GM21529 (cell line): ENCODE measurements around the gene ITPRIP.

Experiments used
- ATAC-seq: cut with Tn5 transposase; IDR thresholded peaks from one replicate; pipeline ENCODE4 v1.9.1; 2021; ENCODE audit not compliant: unreplicated experiment

Gene ITPRIP

GRCh38 chr10:104342941-104343411 is 4.7 kb upstream of the ITPRIP start:
- no peak for ATAC-seq

DNA sequence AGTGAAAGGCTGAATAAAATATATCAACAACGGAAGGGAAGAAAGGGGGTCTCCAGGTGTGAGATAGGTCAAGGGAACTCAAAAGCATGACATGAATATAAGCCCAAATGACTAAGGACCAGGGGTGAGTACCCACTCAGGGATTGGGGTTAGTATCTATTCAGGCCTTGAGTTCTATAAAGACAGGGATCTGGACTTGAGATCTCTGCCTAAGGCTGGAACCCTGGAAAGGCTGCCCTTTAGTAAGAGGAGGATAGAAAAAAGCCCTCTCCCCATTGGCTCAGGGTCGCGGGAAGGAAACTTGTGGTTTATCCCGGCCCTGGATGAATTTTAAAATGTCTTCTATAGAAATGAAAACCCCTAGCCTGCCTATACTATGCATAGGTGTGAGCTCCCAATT is 2.4 kb upstream of the ITPRIP start:
- no peak for ATAC-seq

DNA sequence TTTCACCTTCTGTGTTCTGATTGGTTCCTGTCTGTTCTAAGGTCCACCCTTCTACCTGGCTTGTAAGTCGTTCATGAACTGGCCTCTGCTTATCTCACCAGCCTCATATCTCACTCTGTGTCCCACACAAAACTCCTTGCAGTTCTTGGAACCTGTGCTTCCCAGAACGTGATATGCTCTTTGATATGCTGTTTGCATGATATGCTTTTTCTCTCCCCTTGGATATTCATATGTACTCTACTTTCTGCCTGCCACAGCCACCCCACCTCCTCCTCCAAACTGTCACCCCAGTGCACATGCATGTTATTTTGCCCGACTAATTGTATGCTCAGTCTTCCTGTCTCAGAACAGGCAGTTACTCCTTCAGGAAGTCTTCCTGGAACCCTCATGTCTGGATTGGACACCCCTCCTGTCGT is 1.9 kb upstream of the ITPRIP start:
- ATAC-seq, result no peak

- no peak for ATAC-seq
Observed at GRCh38 chr10:104339469-104340110, 1.3 kb upstream of the ITPRIP start.

GRCh38 chr10:104337521-104337984 is 712 bp downstream of the ITPRIP start:
- ATAC-seq, result peak; percentile 44

DNA sequence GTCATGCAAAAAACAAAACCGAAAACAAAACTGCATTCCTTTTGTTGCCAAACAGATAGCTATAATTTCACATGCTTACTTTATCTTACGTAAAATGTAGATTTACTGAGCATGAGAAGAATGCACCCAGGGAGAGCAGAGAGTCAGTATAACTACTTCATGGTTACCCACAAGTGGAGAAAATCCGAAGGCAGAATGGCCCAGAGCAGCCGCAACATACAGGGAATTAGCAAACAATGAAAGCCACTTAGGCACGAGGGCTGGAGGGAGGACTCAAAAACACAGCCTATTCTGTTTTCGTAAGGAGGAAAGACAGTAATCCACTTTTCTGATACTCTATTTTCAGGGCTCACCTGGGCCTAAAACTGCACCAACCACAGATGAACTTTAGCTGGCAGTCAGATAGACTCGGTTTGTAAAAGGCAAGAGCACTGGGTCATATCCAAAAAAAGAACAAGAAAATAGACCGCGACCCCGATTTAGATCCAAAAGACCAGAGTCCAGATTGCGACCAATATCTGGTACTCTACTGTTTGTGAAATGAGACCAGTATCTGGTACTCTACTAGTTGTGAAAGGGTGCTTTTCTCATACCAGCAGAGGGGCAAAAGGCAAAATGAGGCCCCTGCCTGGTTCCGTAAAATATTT is 1.3 kb downstream of the ITPRIP start:
- ATAC-seq, result peak; percentile 35

DNA sequence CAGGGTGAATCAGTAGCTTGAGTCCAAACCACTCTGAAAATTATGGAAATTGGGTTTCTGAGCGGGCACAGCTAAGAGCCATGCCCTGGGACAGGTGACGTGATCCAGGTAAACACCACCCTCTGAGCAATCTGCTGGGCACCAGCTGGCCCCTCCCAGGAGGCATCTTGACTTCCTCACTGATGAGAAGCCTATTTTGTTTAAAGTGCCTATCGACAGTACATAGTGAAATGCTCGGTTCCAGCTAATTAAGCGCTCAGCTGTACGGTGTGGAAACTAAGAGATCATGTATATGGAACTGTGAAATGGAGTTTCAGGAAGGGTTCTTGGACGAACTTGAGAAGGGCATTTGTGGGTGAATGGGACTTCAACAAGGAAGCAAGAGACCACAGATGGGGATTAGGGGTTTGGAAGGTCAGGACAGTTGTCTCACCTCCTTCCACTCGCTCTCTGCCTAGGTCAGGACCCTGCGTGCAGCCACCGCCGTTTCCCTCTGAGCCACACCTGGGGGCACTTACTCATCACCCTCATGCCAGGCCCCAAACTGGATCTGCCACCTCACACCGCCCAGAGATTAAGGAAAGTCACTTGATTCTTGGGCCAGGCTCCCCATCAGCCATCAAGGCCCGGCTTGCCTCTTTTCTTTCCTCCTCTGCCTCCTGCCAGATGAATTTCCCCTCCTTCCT is 3.2 kb downstream of the ITPRIP start:
- ATAC-seq, result no peak

- ATAC-seq, result no peak
Observed at GRCh38 chr10:104334561-104334960, 3.7 kb downstream of the ITPRIP start.

- ATAC-seq, result no peak
Observed at GRCh38 chr10:104333728-104334373, 4.4 kb downstream of the ITPRIP start.

GRCh38 chr10:104333032-104333727 is 5.1 kb downstream of the ITPRIP start:
- ATAC-seq, result no peak

DNA sequence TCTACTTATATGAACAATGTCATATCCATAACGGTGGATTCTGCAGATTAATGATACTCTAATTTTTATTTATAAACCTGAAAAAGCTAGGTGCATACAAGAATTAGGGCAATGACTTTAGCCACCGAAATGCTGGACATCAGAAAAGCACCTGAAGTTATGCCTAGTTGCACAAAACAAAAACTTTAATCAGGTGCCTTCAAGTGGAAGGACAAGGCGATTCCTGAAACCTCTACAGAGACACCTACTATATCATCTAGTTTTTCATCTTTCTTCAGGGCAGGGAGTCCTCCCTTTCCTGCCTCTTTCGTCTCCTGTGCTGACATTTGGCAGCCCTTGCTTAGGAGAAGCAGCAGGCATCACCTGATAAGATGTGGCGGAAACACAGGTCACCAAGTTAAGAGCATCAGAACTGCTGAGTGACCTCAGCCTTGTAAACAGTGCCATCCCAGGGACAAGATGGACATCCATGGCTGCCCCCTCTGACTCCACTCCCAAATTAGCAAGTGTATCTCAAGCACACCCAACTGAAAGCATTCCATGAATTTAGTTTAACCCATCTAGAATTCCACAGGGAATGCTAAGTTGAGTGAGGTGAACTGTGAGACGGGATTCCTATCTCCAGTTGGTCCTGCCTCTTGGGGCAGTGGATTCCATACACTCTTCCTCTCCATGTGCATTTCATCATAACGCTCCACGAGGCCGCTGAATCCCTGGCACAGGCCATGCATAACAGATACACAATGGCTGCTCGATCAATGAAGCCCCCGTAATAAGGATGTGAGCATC is 5.8 kb downstream of the ITPRIP start:
- ATAC-seq, result no peak

DNA sequence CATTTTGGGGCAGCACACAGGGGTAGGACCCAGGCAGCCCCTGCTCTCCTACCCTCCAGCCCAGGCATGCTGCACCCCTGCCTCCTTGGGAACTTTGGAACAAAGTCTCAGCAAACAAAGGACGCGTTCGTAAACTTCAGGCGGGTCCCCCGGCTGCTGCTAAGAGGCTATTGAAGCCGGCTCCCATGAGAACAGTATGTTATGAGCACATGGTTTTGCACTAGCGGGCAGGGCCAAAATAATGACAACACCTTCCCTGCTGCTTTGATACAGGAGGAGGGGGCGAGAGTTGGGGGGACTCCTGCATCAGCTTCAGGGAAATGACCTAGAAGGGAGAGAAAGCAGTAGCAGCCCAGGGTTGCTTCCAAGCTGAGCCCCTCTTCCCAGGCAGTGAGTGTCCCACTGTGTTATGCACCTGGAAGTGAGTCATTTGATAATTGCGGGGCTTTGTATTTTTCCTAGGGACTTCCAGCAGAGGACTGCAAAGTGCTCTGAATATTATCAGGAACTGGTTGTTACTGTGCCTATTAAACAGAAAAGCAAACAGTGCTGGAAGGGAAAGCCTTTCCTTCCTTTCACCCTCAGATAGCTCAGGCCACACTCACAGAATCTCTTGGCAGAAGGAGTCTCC is 6.9 kb downstream of the ITPRIP start:
- no peak for ATAC-seq

GRCh38 chr10:104330168-104331110 is 7.8 kb downstream of the ITPRIP start:
- no peak for ATAC-seq

DNA sequence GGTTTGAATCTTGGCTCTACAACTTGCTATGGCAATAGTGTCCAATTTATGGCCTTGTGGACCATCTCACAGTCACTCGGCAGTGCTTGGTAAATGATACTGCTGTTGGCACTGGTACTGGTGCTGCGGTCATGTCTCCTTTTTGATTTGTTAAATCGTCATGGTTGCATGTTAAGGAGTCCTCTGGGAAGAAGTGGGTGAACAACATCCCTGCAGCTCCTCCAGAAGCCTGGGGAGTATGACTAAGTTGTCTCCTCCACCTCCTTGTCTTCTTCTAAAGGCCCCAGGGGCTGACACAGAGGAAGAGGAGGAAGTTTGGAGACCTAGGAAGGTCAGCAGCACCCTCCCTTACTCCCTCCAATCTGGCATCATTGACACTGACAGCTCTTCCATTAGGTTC is 8.5 kb downstream of the ITPRIP start:
- no peak for ATAC-seq

- peak; percentile 58 for ATAC-seq
Observed at GRCh38 chr10:104328896-104329710, 9.2 kb downstream of the ITPRIP start.

DNA sequence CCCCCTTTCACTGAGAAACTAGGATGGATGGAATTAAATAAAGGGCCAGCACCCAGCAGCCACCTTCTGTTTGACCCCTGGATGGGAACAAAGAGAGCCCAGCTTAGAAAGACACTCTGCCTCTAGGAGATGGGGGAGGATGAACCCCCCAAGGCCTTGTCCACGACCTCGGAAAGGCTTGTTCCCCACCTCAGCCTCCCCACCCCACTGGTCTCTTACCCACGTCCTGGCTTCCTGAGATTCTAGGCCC is 9.7 kb downstream of the ITPRIP start:
- no peak for ATAC-seq

DNA sequence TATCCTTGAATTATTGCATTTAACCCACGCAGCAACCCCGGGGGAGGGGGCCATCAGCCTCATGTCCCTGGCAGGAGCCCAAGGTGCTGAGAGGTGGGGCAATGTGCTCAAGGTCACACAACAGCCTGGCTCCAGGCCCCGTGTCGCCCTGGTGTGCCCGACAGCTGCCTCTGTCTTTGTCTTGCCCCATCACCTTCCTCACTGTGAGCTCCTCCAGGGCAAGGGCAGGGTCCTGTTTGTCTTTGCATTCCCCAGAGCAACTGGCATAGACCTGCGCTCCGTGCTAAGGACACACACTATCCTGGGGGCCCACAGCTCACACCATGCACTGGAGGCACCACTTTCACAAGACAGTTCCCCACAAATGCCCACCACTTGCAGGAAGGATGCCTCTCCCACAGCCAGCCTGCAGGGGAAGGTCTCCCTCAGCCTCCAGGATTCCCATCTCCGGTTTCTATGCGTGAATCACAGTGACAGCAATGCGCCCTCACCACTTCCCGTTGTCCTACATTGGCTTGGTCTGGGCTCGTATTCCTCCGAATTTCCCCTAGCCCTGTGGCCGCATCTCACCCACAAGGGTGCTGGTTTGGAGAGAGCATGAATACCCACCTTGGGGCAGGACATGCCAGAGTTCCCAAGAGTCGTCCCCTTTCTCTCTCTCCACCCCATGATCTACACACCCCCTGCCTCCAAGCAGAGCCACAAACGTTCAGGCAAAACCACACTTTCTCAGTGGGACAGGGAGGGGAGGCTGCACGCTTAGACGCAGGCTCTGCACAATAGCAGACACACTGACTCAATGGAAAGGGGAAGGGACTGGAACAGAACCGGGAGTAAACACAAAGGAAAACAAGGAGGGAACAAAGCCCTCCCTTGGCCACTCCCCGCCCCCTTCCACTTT is 10.3 kb downstream of the ITPRIP start:
- no peak for ATAC-seq
